ENCODE measurements around the gene LASP1NB.
"Not testable (repeated sequence)": the region's sequence is repeated elsewhere in the genome, so short reads cannot be mapped to it uniquely, and the experiment has no call there.

Gene LASP1NB

GRCh38 chr17:38918916-38919315 lies 6.5 kb upstream of the LASP1NB start:
- Histone ChIP-seq H3K4me1 (ENCODE audit: control insufficient read depth, insufficient read depth, low read length) (peaks cover 20% of the 10 kb centered on the region), H3K27ac (ENCODE audit: low read length) (no peak overlapping the region), H3K4me3 (ENCODE audit: low read length) (no peak overlapping the region), H3K27me3 (ENCODE audit: control insufficient read depth, insufficient read depth) (no peaks in the 10 kb centered on the region), H3K9me3 (ENCODE audit: control insufficient read depth, low read length) (no peaks in the 10 kb centered on the region)
- intact Hi-C loops (cut with DNase I), result no loop called here
- 85% methylated on average over 5 of the region's 5 CpGs for WGBS
- no peak for ATAC-seq
- peak in 1 of 3 donors; percentile 32 for DNase-seq

- intact Hi-C loops (cut with DNase I), result no loop called here
- peak in 2 of 3 donors; percentile 30 to 31 for DNase-seq
Observed at GRCh38 chr17:38919316-38920078, 5.9 kb upstream of the LASP1NB start.

GRCh38 chr17:38920374-38921291 lies 4.8 kb upstream of the LASP1NB start:
- DNase-seq, result peak in 2 of 3 donors; percentile 43 to 59
- Histone ChIP-seq H3K27ac (ENCODE audit: low read length) (peak overlapping the region; percentile 47), H3K9me3 (ENCODE audit: control insufficient read depth, low read length) (no peaks in the 10 kb centered on the region), H3K27me3 (ENCODE audit: control insufficient read depth, insufficient read depth) (no peaks in the 10 kb centered on the region), H3K4me1 (ENCODE audit: control insufficient read depth, insufficient read depth, low read length) (peaks cover 20% of the 10 kb centered on the region), H3K4me3 (ENCODE audit: low read length) (no peak overlapping the region)
- ATAC-seq, result peak; percentile 36 to 76
- intact Hi-C loops (cut with DNase I), result no loop called here
- WGBS, result 48% methylated on average over 9 of the region's 9 CpGs

More at GRCh38 chr17:38919316-38920078, 5.9 kb upstream of the LASP1NB start:
- no peaks in the 10 kb centered on the region for H3K9me3 ChIP-seq (ENCODE audit: control insufficient read depth, low read length)
- H3K4me1 ChIP-seq (ENCODE audit: control insufficient read depth, insufficient read depth, low read length), result peaks cover 20% of the 10 kb centered on the region
- no peak for ATAC-seq
- 91% methylated on average over 16 of the region's 16 CpGs for WGBS
- H3K4me3 ChIP-seq (ENCODE audit: low read length), result no peak overlapping the region
- H3K27ac ChIP-seq (ENCODE audit: low read length), result no peak overlapping the region
- no peaks in the 10 kb centered on the region for H3K27me3 ChIP-seq (ENCODE audit: control insufficient read depth, insufficient read depth)

- ATAC-seq, result no peak
- 57% methylated on average over 13 of the region's 13 CpGs for WGBS
Observed at GRCh38 chr17:38921756-38922411, 3.5 kb upstream of the LASP1NB start.

GRCh38 chr17:38922538-38923297 lies 2.7 kb upstream of the LASP1NB start:
- no peaks in the 10 kb centered on the region for H3K27me3 ChIP-seq (ENCODE audit: control insufficient read depth, insufficient read depth)
- intact Hi-C loops (cut with DNase I), result no loop called here
- no peaks in the 10 kb centered on the region for H3K9me3 ChIP-seq (ENCODE audit: control insufficient read depth, low read length)
- ATAC-seq, result peak; percentile 50 to 57
- 48% methylated on average over 6 of the region's 6 CpGs for WGBS
- peaks cover 20% of the 10 kb centered on the region for H3K4me1 ChIP-seq (ENCODE audit: control insufficient read depth, insufficient read depth, low read length)
- peak; percentile 77 to 83 (median 79) for DNase-seq
- peak overlapping the region; percentile 66 for H3K27ac ChIP-seq (ENCODE audit: low read length)
- H3K4me3 ChIP-seq (ENCODE audit: low read length), result no peak overlapping the region

More at GRCh38 chr17:38921756-38922411, 3.5 kb upstream of the LASP1NB start:
- intact Hi-C loops (cut with DNase I), result no loop called here
- H3K27ac ChIP-seq (ENCODE audit: low read length), result peak overlapping the region; percentile 60
- DNase-seq, result peak in 2 of 3 donors; percentile 44 to 60
- no peaks in the 10 kb centered on the region for H3K27me3 ChIP-seq (ENCODE audit: control insufficient read depth, insufficient read depth)
- H3K4me1 ChIP-seq (ENCODE audit: control insufficient read depth, insufficient read depth, low read length), result peaks cover 20% of the 10 kb centered on the region
- no peak overlapping the region for H3K4me3 ChIP-seq (ENCODE audit: low read length)
- no peaks in the 10 kb centered on the region for H3K9me3 ChIP-seq (ENCODE audit: control insufficient read depth, low read length)

- Histone ChIP-seq H3K4me1 (ENCODE audit: control insufficient read depth, insufficient read depth, low read length) (peaks cover 13% of the 10 kb centered on the region), H3K27me3 (ENCODE audit: control insufficient read depth, insufficient read depth) (no peaks in the 10 kb centered on the region), H3K9me3 (ENCODE audit: control insufficient read depth, low read length) (no peaks in the 10 kb centered on the region), H3K4me3 (ENCODE audit: low read length) (no peak overlapping the region), H3K27ac (ENCODE audit: low read length) (peak overlapping the region; percentile 89)
- DNase-seq, result peak in 1 of 3 donors; percentile 64
- ATAC-seq, result peak in 1 of 2 donors; percentile 29
- WGBS, result 54% methylated on average over 2 of the region's 2 CpGs
- intact Hi-C loops (cut with DNase I), result no loop called here
Observed at GRCh38 chr17:38926293-38927070, 1.1 kb downstream of the LASP1NB start.

GRCh38 chr17:38930782-38931181 lies 5.4 kb downstream of the LASP1NB start:
- H3K4me3 ChIP-seq (ENCODE audit: low read length); ATAC-seq; H3K27ac ChIP-seq (ENCODE audit: low read length); H3K9me3 ChIP-seq (ENCODE audit: control insufficient read depth, low read length); intact Hi-C loops (cut with DNase I); H3K4me1 ChIP-seq (ENCODE audit: control insufficient read depth, insufficient read depth, low read length); H3K27me3 ChIP-seq (ENCODE audit: control insufficient read depth, insufficient read depth): not testable (repeated sequence)
- DNase-seq, result peak in 1 of 3 donors; percentile 46
- WGBS, result 94% methylated on average over 25 of the region's 36 CpGs

GRCh38 chr17:38933962-38934361 lies 8.5 kb downstream of the LASP1NB start:
- DNase-seq, result peak in 1 of 3 donors; percentile 25
- H3K4me3 ChIP-seq (ENCODE audit: low read length); H3K27me3 ChIP-seq (ENCODE audit: control insufficient read depth, insufficient read depth); ATAC-seq; H3K4me1 ChIP-seq (ENCODE audit: control insufficient read depth, insufficient read depth, low read length); H3K9me3 ChIP-seq (ENCODE audit: control insufficient read depth, low read length); H3K27ac ChIP-seq (ENCODE audit: low read length); intact Hi-C loops (cut with DNase I): not testable (repeated sequence)
- WGBS, result 77% methylated on average over 9 of the region's 9 CpGs

GRCh38 chr17:38939987-38940386 lies 14.6 kb downstream of the LASP1NB start:
- H3K9me3 ChIP-seq (ENCODE audit: control insufficient read depth, low read length), result no peaks in the 10 kb centered on the region
- H3K27ac ChIP-seq (ENCODE audit: low read length), result no peak overlapping the region
- ATAC-seq (no peak), DNase-seq (no peak)
- intact Hi-C loops (cut with DNase I), result no loop called here
- no peaks in the 10 kb centered on the region for H3K4me1 ChIP-seq (ENCODE audit: control insufficient read depth, insufficient read depth, low read length)
- no peaks in the 10 kb centered on the region for H3K27me3 ChIP-seq (ENCODE audit: control insufficient read depth, insufficient read depth)
- no peak overlapping the region for H3K4me3 ChIP-seq (ENCODE audit: low read length)

- Histone ChIP-seq H3K27ac (ENCODE audit: low read length) (no peak overlapping the region), H3K27me3 (ENCODE audit: control insufficient read depth, insufficient read depth) (no peaks in the 10 kb centered on the region), H3K9me3 (ENCODE audit: control insufficient read depth, low read length) (no peaks in the 10 kb centered on the region), H3K4me1 (ENCODE audit: control insufficient read depth, insufficient read depth, low read length) (no peaks in the 10 kb centered on the region), H3K4me3 (ENCODE audit: low read length) (no peak overlapping the region)
- WGBS, result 88% methylated on average over 1 of the region's 1 CpG
- DNase-seq, result no peak
- intact Hi-C loops (cut with DNase I), result no loop called here
- no peak for ATAC-seq
Observed at GRCh38 chr17:38940404-38940803, 15.0 kb downstream of the LASP1NB start.
